ENCODE results near the gene METTL16.

Gene METTL16

GRCh38 chr17:2435862-2436261, 75.8 kb downstream of the METTL16 start:
- no peak overlapping the region for H3K9ac ChIP-seq (ENCODE audit: low read length)
- no peaks in the 10 kb centered on the region for H3K9me3 ChIP-seq (ENCODE audit: control insufficient read depth, insufficient read depth, low read depth, low read length)
- H3K4me1 ChIP-seq (ENCODE audit: control insufficient read depth, insufficient read depth, low read length): peaks cover 33% of the 10 kb centered on the region
- H3K27ac ChIP-seq (ENCODE audit: low read depth, low read length): no peak overlapping the region
- H3K27me3 ChIP-seq (ENCODE audit: control insufficient read depth, insufficient read depth, low read length): no peaks in the 10 kb centered on the region
- H3K4me3 ChIP-seq (ENCODE audit: low read depth, low read length): no peak overlapping the region
- peaks cover 66% of the 10 kb centered on the region for H3K36me3 ChIP-seq (ENCODE audit: control insufficient read depth, insufficient read depth, low read length)

- peaks cover 60% of the 10 kb centered on the region for H3K36me3 ChIP-seq (ENCODE audit: control insufficient read depth, insufficient read depth, low read length)
- H3K9ac ChIP-seq (ENCODE audit: low read length): no peak overlapping the region
- H3K27me3 ChIP-seq (ENCODE audit: control insufficient read depth, insufficient read depth, low read length): no peaks in the 10 kb centered on the region
- peak overlapping the region; percentile 27 for H3K4me3 ChIP-seq (ENCODE audit: low read depth, low read length)
- peak overlapping the region; percentile 68 for H3K27ac ChIP-seq (ENCODE audit: low read depth, low read length)
- peaks cover 33% of the 10 kb centered on the region for H3K4me1 ChIP-seq (ENCODE audit: control insufficient read depth, insufficient read depth, low read length)
- no peaks in the 10 kb centered on the region for H3K9me3 ChIP-seq (ENCODE audit: control insufficient read depth, insufficient read depth, low read depth, low read length)
Measured at GRCh38 chr17:2435181-2435741, 76.4 kb downstream of the METTL16 start.

GRCh38 chr17:2433696-2434095, 78.0 kb downstream of the METTL16 start:
- no peak overlapping the region for H3K4me3 ChIP-seq (ENCODE audit: low read depth, low read length)
- no peaks in the 10 kb centered on the region for H3K27me3 ChIP-seq (ENCODE audit: control insufficient read depth, insufficient read depth, low read length)
- no peak overlapping the region for H3K27ac ChIP-seq (ENCODE audit: low read depth, low read length)
- H3K4me1 ChIP-seq (ENCODE audit: control insufficient read depth, insufficient read depth, low read length): peaks cover 33% of the 10 kb centered on the region
- H3K9me3 ChIP-seq (ENCODE audit: control insufficient read depth, insufficient read depth, low read depth, low read length): no peaks in the 10 kb centered on the region
- H3K36me3 ChIP-seq (ENCODE audit: control insufficient read depth, insufficient read depth, low read length): peaks cover 49% of the 10 kb centered on the region
- H3K9ac ChIP-seq (ENCODE audit: low read length): no peak overlapping the region

GRCh38 chr17:2427910-2428309, 83.8 kb downstream of the METTL16 start:
- no peak overlapping the region for H3K4me3 ChIP-seq (ENCODE audit: low read depth, low read length)
- no peak overlapping the region for H3K9ac ChIP-seq (ENCODE audit: low read length)
- H3K36me3 ChIP-seq (ENCODE audit: control insufficient read depth, insufficient read depth, low read length): peaks cover 20% of the 10 kb centered on the region
- no peaks in the 10 kb centered on the region for H3K4me1 ChIP-seq (ENCODE audit: control insufficient read depth, insufficient read depth, low read length)
- H3K27ac ChIP-seq (ENCODE audit: low read depth, low read length): no peak overlapping the region
- no peaks in the 10 kb centered on the region for H3K9me3 ChIP-seq (ENCODE audit: control insufficient read depth, insufficient read depth, low read depth, low read length)
- no peaks in the 10 kb centered on the region for H3K27me3 ChIP-seq (ENCODE audit: control insufficient read depth, insufficient read depth, low read length)

GRCh38 chr17:2427215-2427614, 84.5 kb downstream of the METTL16 start:
- no peak overlapping the region for H3K27ac ChIP-seq (ENCODE audit: low read depth, low read length)

GRCh38 chr17:2423271-2423670, 88.4 kb downstream of the METTL16 start:
- Histone ChIP-seq H3K9me3 (ENCODE audit: control insufficient read depth, insufficient read depth, low read depth, low read length) (no peaks in the 10 kb centered on the region), H3K27ac (ENCODE audit: low read depth, low read length) (no peak overlapping the region), H3K9ac (ENCODE audit: low read length) (no peak overlapping the region), H3K36me3 (ENCODE audit: control insufficient read depth, insufficient read depth, low read length) (peaks cover 42% of the 10 kb centered on the region), H3K4me1 (ENCODE audit: control insufficient read depth, insufficient read depth, low read length) (no peaks in the 10 kb centered on the region), H3K27me3 (ENCODE audit: control insufficient read depth, insufficient read depth, low read length) (no peaks in the 10 kb centered on the region), H3K4me3 (ENCODE audit: low read depth, low read length) (no peak overlapping the region)

More at GRCh38 chr17:2427215-2427614, 84.5 kb downstream of the METTL16 start:
- Histone ChIP-seq H3K4me3 (ENCODE audit: low read depth, low read length) (no peak overlapping the region), H3K9ac (ENCODE audit: low read length) (no peak overlapping the region), H3K36me3 (ENCODE audit: control insufficient read depth, insufficient read depth, low read length) (peaks cover 13% of the 10 kb centered on the region), H3K27me3 (ENCODE audit: control insufficient read depth, insufficient read depth, low read length) (no peaks in the 10 kb centered on the region), H3K9me3 (ENCODE audit: control insufficient read depth, insufficient read depth, low read depth, low read length) (no peaks in the 10 kb centered on the region), H3K4me1 (ENCODE audit: control insufficient read depth, insufficient read depth, low read length) (no peaks in the 10 kb centered on the region)

- Histone ChIP-seq H3K27me3 (ENCODE audit: control insufficient read depth, insufficient read depth, low read length) (no peaks in the 10 kb centered on the region), H3K4me1 (ENCODE audit: control insufficient read depth, insufficient read depth, low read length) (no peaks in the 10 kb centered on the region), H3K9ac (ENCODE audit: low read length) (no peak overlapping the region), H3K27ac (ENCODE audit: low read depth, low read length) (no peak overlapping the region), H3K9me3 (ENCODE audit: control insufficient read depth, insufficient read depth, low read depth, low read length) (no peaks in the 10 kb centered on the region), H3K4me3 (ENCODE audit: low read depth, low read length) (no peak overlapping the region), H3K36me3 (ENCODE audit: control insufficient read depth, insufficient read depth, low read length) (peaks cover 42% of the 10 kb centered on the region)
Measured at GRCh38 chr17:2421315-2422147, 90.2 kb downstream of the METTL16 start.

GRCh38 chr17:2420176-2420575, 91.5 kb downstream of the METTL16 start:
- Histone ChIP-seq H3K36me3 (ENCODE audit: control insufficient read depth, insufficient read depth, low read length) (peaks cover 43% of the 10 kb centered on the region), H3K4me1 (ENCODE audit: control insufficient read depth, insufficient read depth, low read length) (no peaks in the 10 kb centered on the region), H3K4me3 (ENCODE audit: low read depth, low read length) (no peak overlapping the region), H3K27ac (ENCODE audit: low read depth, low read length) (no peak overlapping the region), H3K9ac (ENCODE audit: low read length) (no peak overlapping the region), H3K9me3 (ENCODE audit: control insufficient read depth, insufficient read depth, low read depth, low read length) (no peaks in the 10 kb centered on the region), H3K27me3 (ENCODE audit: control insufficient read depth, insufficient read depth, low read length) (no peaks in the 10 kb centered on the region)

GRCh38 chr17:2419486-2419885, 92.2 kb downstream of the METTL16 start:
- H3K27ac ChIP-seq (ENCODE audit: low read depth, low read length): no peak overlapping the region

GRCh38 chr17:2418572-2418971, 93.1 kb downstream of the METTL16 start:
- peaks cover 57% of the 10 kb centered on the region for H3K36me3 ChIP-seq (ENCODE audit: control insufficient read depth, insufficient read depth, low read length)
- no peak overlapping the region for H3K27ac ChIP-seq (ENCODE audit: low read depth, low read length)
- H3K9ac ChIP-seq (ENCODE audit: low read length): peak overlapping the region; percentile 36
- H3K27me3 ChIP-seq (ENCODE audit: control insufficient read depth, insufficient read depth, low read length): no peaks in the 10 kb centered on the region
- H3K4me3 ChIP-seq (ENCODE audit: low read depth, low read length): no peak overlapping the region
- no peaks in the 10 kb centered on the region for H3K9me3 ChIP-seq (ENCODE audit: control insufficient read depth, insufficient read depth, low read depth, low read length)
- no peaks in the 10 kb centered on the region for H3K4me1 ChIP-seq (ENCODE audit: control insufficient read depth, insufficient read depth, low read length)

More at GRCh38 chr17:2419486-2419885, 92.2 kb downstream of the METTL16 start:
- Histone ChIP-seq H3K36me3 (ENCODE audit: control insufficient read depth, insufficient read depth, low read length) (peaks cover 48% of the 10 kb centered on the region), H3K4me1 (ENCODE audit: control insufficient read depth, insufficient read depth, low read length) (no peaks in the 10 kb centered on the region), H3K9ac (ENCODE audit: low read length) (no peak overlapping the region), H3K4me3 (ENCODE audit: low read depth, low read length) (no peak overlapping the region), H3K27me3 (ENCODE audit: control insufficient read depth, insufficient read depth, low read length) (no peaks in the 10 kb centered on the region), H3K9me3 (ENCODE audit: control insufficient read depth, insufficient read depth, low read depth, low read length) (no peaks in the 10 kb centered on the region)

GRCh38 chr17:2416010-2416734, 95.5 kb downstream of the METTL16 start:
- H3K27me3 ChIP-seq (ENCODE audit: control insufficient read depth, insufficient read depth, low read length): no peaks in the 10 kb centered on the region
- no peak overlapping the region for H3K27ac ChIP-seq (ENCODE audit: low read depth, low read length)
- no peak overlapping the region for H3K9ac ChIP-seq (ENCODE audit: low read length)
- H3K4me1 ChIP-seq (ENCODE audit: control insufficient read depth, insufficient read depth, low read length): no peaks in the 10 kb centered on the region
- H3K36me3 ChIP-seq (ENCODE audit: control insufficient read depth, insufficient read depth, low read length): peaks cover 46% of the 10 kb centered on the region
- no peaks in the 10 kb centered on the region for H3K9me3 ChIP-seq (ENCODE audit: control insufficient read depth, insufficient read depth, low read depth, low read length)
- H3K4me3 ChIP-seq (ENCODE audit: low read depth, low read length): no peak overlapping the region
